Bronchial epithelial cell (primary cell): ENCODE data around the gene SGK2. TPM values are rescaled to one million over a fixed set of nuclear protein-coding genes. Genes with fewer than 3 reads are reported as not detected.

Experiments
- DNase-seq: peaks from one replicate; pipeline ENCODE4 v3.0.0-alpha.2; 2010; ENCODE audit warnings: low read depth
- FAIRE-seq: peaks from 2 replicates; lab custom pipeline; 2011; peaks lifted over from hg19 to GRCh38; lab: Jason Lieb, UNC
- H3K27me3 ChIP-seq: 2 replicates; pipeline ENCODE4 v1.5.1; 2011; ENCODE audit warnings: low read length; ENCODE audit not compliant: control insufficient read depth, insufficient read depth
- H3K36me3 ChIP-seq: 2 replicates; pipeline ENCODE4 v1.5.1; 2011; ENCODE audit warnings: low read length; ENCODE audit not compliant: control insufficient read depth, insufficient read depth
- H3K4me3 ChIP-seq: 2 replicates; pipeline ENCODE4 v1.5.1; 2011; ENCODE audit warnings: mild to moderate bottlenecking, low read depth, low read length, control low read depth
- total RNA-seq: library from RNA; depleted of rRNA; stranded (reverse); fragments of >200 nt; gene quantifications from 2 replicates; pipeline ENCODE4 v1.2.1, GENCODE V29; 2014
- TF ChIP-seq, protein P1 (sequence below): IDR thresholded peaks from 2 replicates; pipeline ENCODE4 v1.5.1; 2011; ENCODE audit warnings: mild to moderate bottlenecking, moderate library complexity, low read length, control low read depth, inconsistent platforms; ENCODE audit not compliant: insufficient read depth, severe bottlenecking

SGK2 gene
- total RNA-seq, 1 donor from 2014 or later, result 0.53 TPM

DNA sequence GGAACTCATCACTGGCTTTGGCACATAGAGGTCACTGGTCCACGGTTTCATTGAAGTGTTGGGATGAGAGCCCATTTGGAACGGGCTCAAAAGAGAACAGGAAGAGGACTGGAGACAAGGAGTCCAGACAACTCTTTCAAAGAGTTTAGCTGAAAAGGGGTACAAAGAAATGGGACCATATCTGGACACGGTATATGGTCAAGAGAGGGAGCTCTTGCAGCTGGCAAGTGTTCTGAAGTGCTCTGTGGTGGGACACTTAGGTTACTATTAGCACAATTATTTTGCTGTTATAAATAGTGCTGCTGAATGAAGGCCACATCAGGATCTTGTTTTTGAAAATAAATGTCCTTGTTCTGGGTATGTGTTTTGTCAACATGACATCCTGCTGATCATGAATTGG is 4.6 kb downstream of the SGK2 start:
- Histone ChIP-seq H3K36me3 (no peaks in the 10 kb centered on the region), H3K27me3 (peaks cover 2% of the 10 kb centered on the region), H3K4me3 (no peak overlapping the region)
- TF ChIP-seq, protein P1, sequence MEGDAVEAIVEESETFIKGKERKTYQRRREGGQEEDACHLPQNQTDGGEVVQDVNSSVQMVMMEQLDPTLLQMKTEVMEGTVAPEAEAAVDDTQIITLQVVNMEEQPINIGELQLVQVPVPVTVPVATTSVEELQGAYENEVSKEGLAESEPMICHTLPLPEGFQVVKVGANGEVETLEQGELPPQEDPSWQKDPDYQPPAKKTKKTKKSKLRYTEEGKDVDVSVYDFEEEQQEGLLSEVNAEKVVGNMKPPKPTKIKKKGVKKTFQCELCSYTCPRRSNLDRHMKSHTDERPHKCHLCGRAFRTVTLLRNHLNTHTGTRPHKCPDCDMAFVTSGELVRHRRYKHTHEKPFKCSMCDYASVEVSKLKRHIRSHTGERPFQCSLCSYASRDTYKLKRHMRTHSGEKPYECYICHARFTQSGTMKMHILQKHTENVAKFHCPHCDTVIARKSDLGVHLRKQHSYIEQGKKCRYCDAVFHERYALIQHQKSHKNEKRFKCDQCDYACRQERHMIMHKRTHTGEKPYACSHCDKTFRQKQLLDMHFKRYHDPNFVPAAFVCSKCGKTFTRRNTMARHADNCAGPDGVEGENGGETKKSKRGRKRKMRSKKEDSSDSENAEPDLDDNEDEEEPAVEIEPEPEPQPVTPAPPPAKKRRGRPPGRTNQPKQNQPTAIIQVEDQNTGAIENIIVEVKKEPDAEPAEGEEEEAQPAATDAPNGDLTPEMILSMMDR, result no peak
- no peak for DNase-seq
- FAIRE-seq, result no peak

DNA sequence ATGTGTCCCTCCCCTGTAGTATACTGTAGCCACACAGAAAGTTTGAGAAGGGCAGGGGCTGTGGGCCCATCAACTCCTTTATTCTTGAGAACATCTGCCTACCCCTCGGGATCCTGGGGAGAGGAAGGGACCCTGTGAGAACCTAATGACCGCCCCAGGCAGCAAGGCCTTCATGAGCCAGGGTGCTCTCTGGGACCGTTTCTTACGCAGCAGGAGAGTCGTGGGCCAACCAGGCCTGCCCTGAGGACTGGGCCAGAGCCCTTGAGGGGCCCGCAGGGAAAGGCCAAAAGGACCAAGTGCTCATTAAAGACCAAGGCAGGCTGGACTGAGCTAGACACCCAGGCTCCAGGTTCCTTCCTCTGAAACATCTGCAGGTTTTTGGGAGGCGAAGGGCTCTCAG is 5.2 kb downstream of the SGK2 start:
- TF ChIP-seq, protein P1, result no peak
- no peak for FAIRE-seq
- no peak overlapping the region for H3K4me3 ChIP-seq
- no peak for DNase-seq
- H3K27me3 ChIP-seq, result no peaks in the 10 kb centered on the region
- no peaks in the 10 kb centered on the region for H3K36me3 ChIP-seq

DNA sequence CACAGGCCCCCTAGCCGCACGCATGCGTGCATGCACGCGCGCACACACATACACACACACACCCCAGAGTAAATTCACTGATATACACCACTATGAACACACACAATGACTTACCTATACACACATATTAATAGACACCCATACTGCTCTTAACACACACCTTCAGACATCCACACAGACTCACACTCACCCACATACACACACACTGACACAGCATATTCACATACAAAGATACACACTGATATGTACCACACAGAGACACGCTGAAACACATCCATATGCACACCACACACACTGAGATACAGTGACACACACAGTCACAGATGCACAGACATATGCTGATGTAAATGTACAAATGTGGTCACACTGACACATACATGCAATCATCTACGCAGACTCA is 5.6 kb downstream of the SGK2 start:
- DNase-seq, result no peak
- FAIRE-seq, result no peak
- TF ChIP-seq, protein P1, result no peak

GRCh38 chr20:43564993-43565757 is 6.3 kb downstream of the SGK2 start:
- Histone ChIP-seq H3K4me3 (no peak overlapping the region), H3K36me3 (no peaks in the 10 kb centered on the region), H3K27me3 (no peaks in the 10 kb centered on the region)
- DNase-seq (no peak), FAIRE-seq (no peak)
- TF ChIP-seq, protein P1, result no peak

More for the DNA sequence above, 5.6 kb downstream of the SGK2 start:
- Histone ChIP-seq H3K4me3 (no peak overlapping the region), H3K36me3 (no peaks in the 10 kb centered on the region), H3K27me3 (no peaks in the 10 kb centered on the region)

GRCh38 chr20:43565758-43566104 is 6.9 kb downstream of the SGK2 start:
- no peaks in the 10 kb centered on the region for H3K27me3 ChIP-seq
- DNase-seq (no peak), FAIRE-seq (no peak)
- H3K4me3 ChIP-seq, result no peak overlapping the region
- no peaks in the 10 kb centered on the region for H3K36me3 ChIP-seq
- TF ChIP-seq, protein P1, result no peak

DNA sequence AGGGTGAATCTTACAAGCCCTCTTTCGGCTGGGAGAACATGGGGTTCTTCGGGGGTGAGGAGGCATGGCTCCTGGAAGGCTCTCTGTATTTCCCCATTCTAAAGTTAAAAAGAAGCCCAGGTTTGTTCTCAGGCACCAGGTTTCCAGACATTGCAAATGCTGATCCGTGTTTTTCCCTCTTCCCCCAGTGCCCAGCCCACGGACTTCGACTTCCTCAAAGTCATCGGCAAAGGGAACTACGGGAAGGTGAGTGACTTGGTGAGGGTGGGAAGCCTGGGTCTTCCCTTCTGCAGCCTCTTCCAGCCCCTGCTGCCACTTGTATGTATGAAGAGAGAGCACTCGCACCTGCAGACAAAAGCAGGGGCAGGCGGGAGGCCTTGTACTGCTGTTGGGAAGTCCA is 8.7 kb downstream of the SGK2 start:
- FAIRE-seq (no peak), DNase-seq (no peak)
- no peaks in the 10 kb centered on the region for H3K27me3 ChIP-seq
- H3K36me3 ChIP-seq, result no peaks in the 10 kb centered on the region
- TF ChIP-seq, protein P1, result no peak
- no peak overlapping the region for H3K4me3 ChIP-seq
